GM18907 (cell line): Measurements from ENCODE around the gene C20orf141.
"Not testable (repeated sequence)": the region's sequence is repeated elsewhere in the genome, so short reads cannot be mapped to it uniquely, and the experiment has no call there.

Experiments
- ATAC-seq: cut with Tn5 transposase; IDR thresholded peaks from one replicate; pipeline ENCODE4 v1.9.1; 2021; ENCODE audit warnings: mild to moderate bottlenecking, moderate library complexity; ENCODE audit not compliant: unreplicated experiment

Gene C20orf141

GRCh38 chr20:2814587-2815051 is at the start of gene C20orf141:
C20orf141 (plus strand) TSS chr20:2814987; CDS start chr20:2815185, 198 bp downstream.
- no peak for ATAC-seq

GRCh38 chr20:2767768-2768631 is 46.8 kb upstream of the C20orf141 start:
- ATAC-seq = no peak

- ATAC-seq = no peak
Measured at GRCh38 chr20:2768632-2769015, 46.2 kb upstream of the C20orf141 start.

GRCh38 chr20:2770091-2770490 is 44.7 kb upstream of the C20orf141 start:
- not testable (repeated sequence) for ATAC-seq

GRCh38 chr20:2771631-2772080 is 43.1 kb upstream of the C20orf141 start:
- no peak for ATAC-seq

GRCh38 chr20:2773812-2774211 is 41.0 kb upstream of the C20orf141 start:
- no peak for ATAC-seq

GRCh38 chr20:2775139-2775538 is 39.6 kb upstream of the C20orf141 start:
- ATAC-seq = no peak

GRCh38 chr20:2778602-2779321 is 36.0 kb upstream of the C20orf141 start:
- ATAC-seq = no peak

- ATAC-seq = no peak
Measured at GRCh38 chr20:2780948-2781347, 33.8 kb upstream of the C20orf141 start.

- no peak for ATAC-seq
Measured at GRCh38 chr20:2783908-2784566, 30.8 kb upstream of the C20orf141 start.

- no peak for ATAC-seq
Measured at GRCh38 chr20:2793471-2793870, 21.3 kb upstream of the C20orf141 start.

GRCh38 chr20:2794202-2794748 is 20.5 kb upstream of the C20orf141 start:
- ATAC-seq = no peak

- ATAC-seq = no peak
Measured at GRCh38 chr20:2794866-2795447, 19.8 kb upstream of the C20orf141 start.

- no peak for ATAC-seq
Measured at GRCh38 chr20:2795451-2795850, 19.3 kb upstream of the C20orf141 start.

- no peak for ATAC-seq
Measured at GRCh38 chr20:2796011-2796660, 18.7 kb upstream of the C20orf141 start.

- no peak for ATAC-seq
Measured at GRCh38 chr20:2797136-2797983, 17.4 kb upstream of the C20orf141 start.

GRCh38 chr20:2798095-2798805 is 16.5 kb upstream of the C20orf141 start:
- no peak for ATAC-seq

GRCh38 chr20:2798814-2799213 is 16.0 kb upstream of the C20orf141 start:
- ATAC-seq = no peak

- ATAC-seq = no peak
Measured at GRCh38 chr20:2799271-2799670, 15.5 kb upstream of the C20orf141 start.
